Stimulated activated CD8-positive, alpha-beta memory T cell treated with anti-CD3 and anti-CD28 coated beads, Interleukin-15, amount 100 ng/mL, for 4 hours (primary cell): ENCODE measurements around the gene PIBF1.
"Not testable (repeated sequence)": the region's sequence is repeated elsewhere in the genome, so short reads cannot be mapped to it uniquely, and the experiment has no call there.

ENCODE experiments used
- DNase-seq, 2 donors: peaks; one replicate each; pipeline ENCODE4 v3.0.0-alpha.2; 2020; ENCODE audit warnings: low read depth in 2 of 2

PIBF1 gene

DNA sequence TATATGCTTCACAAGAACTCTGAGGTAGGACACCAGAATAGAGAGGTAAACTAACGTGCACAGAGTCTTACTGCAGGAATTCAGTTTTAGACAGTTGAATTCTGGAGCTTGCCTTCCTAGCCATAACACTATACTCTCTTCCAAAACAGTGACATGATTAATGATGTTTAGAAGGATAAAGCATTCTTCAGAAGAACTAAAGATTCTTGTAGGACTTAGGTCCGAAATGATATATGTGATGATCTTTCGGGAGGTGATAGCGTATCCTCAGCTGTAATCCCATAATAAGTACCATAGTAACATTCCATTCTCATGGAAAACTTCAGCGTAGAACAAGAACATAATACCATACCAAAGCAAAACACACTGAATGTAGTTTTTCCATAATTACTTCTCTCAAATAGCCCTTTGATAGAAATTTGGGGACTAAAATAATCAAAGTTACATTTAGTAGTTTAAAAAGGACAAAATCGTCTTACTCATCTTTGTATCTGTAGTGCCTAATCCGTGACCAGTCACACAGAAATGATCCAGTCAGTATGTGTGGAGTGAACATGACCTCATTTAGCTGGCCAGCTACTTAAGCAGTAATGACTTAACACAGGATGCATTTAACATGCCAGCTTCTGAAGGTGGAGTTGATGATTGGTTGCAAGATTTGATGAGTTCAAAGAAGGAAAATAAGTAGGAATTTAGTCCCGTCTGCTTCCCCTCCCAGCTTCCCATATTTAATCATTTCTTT lies 38.4 kb downstream of the PIBF1 start:
- DNase-seq = no peak

DNA sequence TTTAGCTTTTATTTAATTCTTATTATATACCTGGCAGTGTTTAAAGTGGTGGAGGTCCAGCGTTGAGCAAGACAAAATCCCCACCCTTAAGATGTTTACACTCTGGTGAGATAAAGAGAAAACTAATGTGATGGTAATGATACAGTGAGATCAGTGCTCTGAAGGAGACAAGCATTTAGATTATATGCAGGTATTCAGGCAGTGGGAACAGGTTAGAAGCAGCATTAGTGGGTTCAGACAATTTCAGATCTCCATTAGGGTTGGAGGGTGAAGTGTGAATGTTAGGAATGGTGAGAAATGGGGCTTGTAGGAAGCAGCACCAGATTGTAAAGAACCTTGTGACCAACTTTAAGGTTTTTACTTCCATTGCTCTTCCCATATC lies 39.0 kb downstream of the PIBF1 start:
- DNase-seq = no peak

- DNase-seq = no peak
Observed at GRCh38 chr13:72823081-72823480, 41.1 kb downstream of the PIBF1 start.

- no peak for DNase-seq
Observed at GRCh38 chr13:72823724-72824123, 41.8 kb downstream of the PIBF1 start.

DNA sequence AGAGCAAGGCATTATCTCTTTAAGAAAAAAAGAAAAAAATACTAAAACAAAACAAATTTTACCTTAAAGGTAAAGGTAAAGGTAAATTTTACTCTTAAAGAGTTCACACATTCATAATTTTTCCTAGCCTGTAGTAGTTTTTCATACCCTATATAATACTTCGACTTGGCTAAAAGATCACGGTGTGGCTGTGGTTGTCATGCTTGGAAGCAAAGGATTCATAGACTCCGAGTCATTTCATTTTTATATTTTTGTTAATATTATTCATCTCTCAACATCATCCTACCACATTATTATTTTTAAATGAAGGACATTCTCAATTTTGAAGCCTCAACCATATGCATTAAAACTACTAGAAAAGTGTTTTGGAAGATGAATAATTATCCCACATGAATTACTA lies 52.7 kb downstream of the PIBF1 start:
- no peak for DNase-seq

DNA sequence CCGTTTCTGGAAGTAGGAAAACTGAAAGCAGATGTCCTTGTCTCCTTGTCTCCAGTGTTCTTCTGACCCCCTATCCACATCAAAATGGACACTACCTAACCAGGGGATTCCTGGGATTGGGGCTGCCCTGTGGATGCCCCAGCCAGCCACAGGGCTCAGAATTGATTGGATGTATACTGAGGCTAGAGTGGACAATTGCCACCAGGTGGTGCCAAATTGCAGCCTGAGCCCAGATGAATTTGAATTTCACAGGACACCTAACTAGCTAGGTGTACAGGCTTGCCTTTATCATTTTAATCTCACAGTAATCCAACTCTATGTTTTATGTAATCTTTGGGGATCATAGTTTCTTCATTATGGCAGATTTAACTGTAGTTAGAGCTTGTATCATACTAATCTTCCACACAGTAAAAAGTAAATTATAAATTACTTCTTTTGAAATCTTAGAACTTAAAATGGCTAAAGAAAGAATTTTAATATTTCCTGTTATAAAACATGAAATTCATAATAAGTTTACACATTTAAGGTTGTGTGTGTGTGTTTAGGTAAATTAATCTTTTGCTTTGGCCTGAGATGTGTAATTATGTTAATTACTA lies 58.0 kb downstream of the PIBF1 start:
- DNase-seq = no peak

- DNase-seq = no peak
Observed at GRCh38 chr13:72842991-72843390, 61.1 kb downstream of the PIBF1 start.

DNA sequence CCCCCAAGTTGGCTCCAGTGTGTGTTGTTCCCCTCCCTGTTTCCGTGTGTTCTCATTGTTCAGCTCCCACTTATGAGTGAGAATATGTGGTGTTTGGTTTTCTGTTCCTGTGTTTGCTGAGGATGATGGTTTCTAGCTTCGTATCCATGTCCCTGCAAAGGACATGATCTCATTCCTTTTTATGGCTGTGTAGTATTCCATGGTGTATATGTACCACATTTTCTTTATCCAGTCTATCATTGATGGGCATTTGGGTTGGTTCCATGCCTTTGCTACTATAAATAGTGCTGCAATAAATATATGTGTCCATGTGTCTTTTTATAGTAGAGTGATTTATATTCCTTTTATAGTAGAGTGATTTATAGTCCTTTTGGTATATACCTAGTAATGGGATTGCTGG lies 63.2 kb downstream of the PIBF1 start:
- DNase-seq = not testable (repeated sequence)

- no peak for DNase-seq
Observed at GRCh38 chr13:72849571-72849970, 67.6 kb downstream of the PIBF1 start.

- no peak for DNase-seq
Observed at GRCh38 chr13:72850959-72851677, 69.2 kb downstream of the PIBF1 start.

GRCh38 chr13:72851678-72852014 lies 69.7 kb downstream of the PIBF1 start:
- DNase-seq = no peak

- no peak for DNase-seq
Observed at GRCh38 chr13:72852207-72852606, 70.3 kb downstream of the PIBF1 start.

DNA sequence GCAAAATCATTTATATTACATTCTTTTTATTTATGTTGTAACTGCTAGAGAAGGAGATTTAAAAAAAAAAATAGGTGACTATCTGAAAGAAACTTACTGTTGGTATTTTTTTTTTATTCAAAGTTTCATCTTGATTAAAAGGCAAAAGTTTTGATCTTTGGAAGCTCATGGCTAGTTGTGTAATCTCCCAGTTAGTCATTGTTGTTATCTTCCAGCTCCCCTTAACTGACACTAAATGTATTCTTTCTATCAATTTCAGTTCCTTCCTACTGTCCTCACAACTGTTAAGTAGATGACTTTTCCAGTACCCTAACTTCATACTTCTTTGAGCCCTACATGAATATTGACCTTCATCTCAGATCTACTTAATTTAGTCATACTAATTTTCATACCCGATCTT lies 71.1 kb downstream of the PIBF1 start:
- DNase-seq = no peak

DNA sequence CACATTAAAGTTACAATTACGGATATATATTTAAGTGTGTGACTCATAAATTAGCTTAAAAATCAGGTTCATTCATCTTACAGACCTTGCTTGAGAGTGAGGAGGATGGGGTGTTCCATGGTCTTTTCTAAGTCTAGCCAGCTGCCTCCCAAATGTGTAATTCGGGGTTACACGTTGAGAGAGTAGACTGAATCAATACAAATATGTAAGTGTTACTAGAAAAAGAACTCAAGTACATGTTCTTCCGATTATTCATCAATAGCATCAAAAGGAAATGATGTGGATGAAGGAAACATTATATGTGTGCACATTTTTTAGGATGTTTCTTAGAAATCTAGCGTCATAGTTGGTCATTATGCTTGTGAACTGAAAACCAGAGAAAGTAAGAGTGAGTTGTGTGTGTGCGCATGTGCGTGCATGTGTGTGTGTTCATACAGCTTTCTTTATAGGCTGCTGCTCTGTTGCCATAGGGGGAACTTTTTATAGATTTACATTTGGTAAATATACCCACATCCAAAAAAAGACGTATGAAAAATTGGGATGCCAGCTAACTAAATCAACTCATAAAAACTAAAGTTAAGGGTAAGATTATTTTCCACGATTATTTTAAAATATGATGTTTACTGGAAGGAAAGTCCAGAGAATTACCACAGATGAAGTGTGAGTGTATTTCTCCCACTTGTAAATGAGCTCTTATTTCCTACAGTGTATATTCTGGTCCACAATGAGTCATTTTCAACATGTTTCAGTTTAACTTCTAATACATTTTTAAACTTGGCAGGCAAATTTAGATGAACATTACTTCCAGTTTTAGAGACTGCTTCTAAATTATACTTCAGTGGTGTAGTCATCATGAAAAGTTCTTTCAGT lies 82.4 kb downstream of the PIBF1 start:
- DNase-seq = no peak

- DNase-seq = no peak
Observed at GRCh38 chr13:72868229-72868628, 86.3 kb downstream of the PIBF1 start.

DNA sequence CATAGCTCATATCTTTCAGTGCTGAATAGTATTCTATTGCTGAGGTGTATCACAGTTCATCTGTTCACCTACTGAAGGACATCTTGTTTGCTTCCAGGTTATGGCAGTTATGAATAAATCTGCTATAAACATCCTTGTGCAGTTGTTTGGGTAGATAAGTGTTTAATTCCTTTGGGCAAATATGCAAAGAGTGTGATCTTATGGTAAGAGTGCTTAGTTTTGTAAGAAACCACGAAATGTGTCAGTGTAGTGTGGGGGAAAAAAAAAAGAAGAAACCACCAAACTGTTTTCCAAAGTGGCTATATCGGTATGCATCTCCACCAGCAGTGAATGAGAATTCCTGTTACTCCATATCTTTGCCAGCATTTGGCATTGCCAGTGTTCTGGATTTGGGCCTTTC lies 93.3 kb downstream of the PIBF1 start:
- no peak for DNase-seq

DNA sequence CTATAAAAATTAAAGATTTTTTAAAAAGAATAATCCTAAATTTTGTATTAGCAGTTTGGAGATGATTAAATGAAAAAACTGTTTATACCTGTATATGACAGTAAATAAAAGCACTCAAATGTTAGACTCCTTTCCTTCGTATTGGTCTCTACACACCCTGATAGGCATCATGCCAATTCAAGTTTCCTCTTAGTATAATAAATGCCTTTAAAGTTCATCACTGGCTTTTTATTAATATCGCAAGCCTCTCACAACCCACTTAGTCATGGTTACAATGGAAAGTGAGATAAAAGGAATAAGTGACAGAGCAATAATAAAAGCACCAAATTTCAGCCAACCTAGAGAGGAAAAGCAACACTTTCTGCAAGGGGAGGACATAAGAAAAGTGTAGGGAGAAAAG lies 102.2 kb downstream of the PIBF1 start:
- DNase-seq = no peak

- DNase-seq = no peak
Observed at GRCh38 chr13:72886272-72887067, 104.5 kb downstream of the PIBF1 start.

GRCh38 chr13:72889495-72889894 lies 107.6 kb downstream of the PIBF1 start:
- no peak for DNase-seq

- no peak for DNase-seq
Observed at GRCh38 chr13:72890546-72890945, 108.6 kb downstream of the PIBF1 start.

DNA sequence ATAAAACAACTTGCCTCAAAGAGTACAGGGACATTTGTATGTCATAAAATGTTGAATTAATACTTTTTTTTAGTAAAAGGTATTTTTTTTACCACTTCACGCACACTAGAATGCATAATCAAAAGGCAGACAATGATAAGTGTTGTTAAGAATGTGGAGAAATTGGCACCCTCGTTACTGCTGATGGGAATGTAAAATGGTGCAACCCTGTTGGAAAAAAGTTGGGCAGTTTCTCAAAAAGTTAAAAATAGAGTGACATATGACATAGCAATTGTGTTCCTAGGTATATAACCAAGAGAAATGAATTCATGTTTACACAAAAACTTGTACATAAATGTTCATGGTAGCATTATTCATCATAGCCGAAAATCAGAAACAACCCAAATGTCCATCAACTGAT lies 109.5 kb downstream of the PIBF1 start:
- DNase-seq = no peak
